ENCODE results near the gene KSR2. TPM values are rescaled to one million over a fixed set of nuclear protein-coding genes. Genes with fewer than 3 reads are reported as not detected.

Gene KSR2
- total RNA-seq, 1 donor = under 0.01 TPM

- Histone ChIP-seq H3K4me1 (ENCODE audit: insufficient read depth, low read length) (no peaks in the 10 kb centered on the region), H2AFZ (ENCODE audit: low read length) (no peak overlapping the region), H3K9me3 (ENCODE audit: low read depth, low read length) (no peaks in the 10 kb centered on the region), H3K4me3 (ENCODE audit: insufficient read depth, low read length) (no peak overlapping the region), H3K79me2 (ENCODE audit: insufficient read depth, low read length) (no peaks in the 10 kb centered on the region), H3K36me3 (ENCODE audit: insufficient read depth, low read length) (no peaks in the 10 kb centered on the region), H4K20me1 (ENCODE audit: insufficient read depth, low read length) (no peaks in the 10 kb centered on the region), H3K4me2 (ENCODE audit: insufficient read depth, low read length) (no peak overlapping the region), H3K27me3 (ENCODE audit: insufficient read depth, low read length) (peaks cover 31% of the 10 kb centered on the region), H3K27ac (ENCODE audit: low read depth, low read length) (no peak overlapping the region)
- peak; percentile 78 for DNase-seq (ENCODE audit: insufficient read length, low spot score, missing footprints)
- TF ChIP-seq CTCF (IDR thresholded peaks at IDR 0.05; ENCODE audit: extremely low read depth, low read depth, low read length) = no peak
Observed at GRCh38 chr12:117970334-117970733, 1.5 kb upstream of the KSR2 start.

DNA sequence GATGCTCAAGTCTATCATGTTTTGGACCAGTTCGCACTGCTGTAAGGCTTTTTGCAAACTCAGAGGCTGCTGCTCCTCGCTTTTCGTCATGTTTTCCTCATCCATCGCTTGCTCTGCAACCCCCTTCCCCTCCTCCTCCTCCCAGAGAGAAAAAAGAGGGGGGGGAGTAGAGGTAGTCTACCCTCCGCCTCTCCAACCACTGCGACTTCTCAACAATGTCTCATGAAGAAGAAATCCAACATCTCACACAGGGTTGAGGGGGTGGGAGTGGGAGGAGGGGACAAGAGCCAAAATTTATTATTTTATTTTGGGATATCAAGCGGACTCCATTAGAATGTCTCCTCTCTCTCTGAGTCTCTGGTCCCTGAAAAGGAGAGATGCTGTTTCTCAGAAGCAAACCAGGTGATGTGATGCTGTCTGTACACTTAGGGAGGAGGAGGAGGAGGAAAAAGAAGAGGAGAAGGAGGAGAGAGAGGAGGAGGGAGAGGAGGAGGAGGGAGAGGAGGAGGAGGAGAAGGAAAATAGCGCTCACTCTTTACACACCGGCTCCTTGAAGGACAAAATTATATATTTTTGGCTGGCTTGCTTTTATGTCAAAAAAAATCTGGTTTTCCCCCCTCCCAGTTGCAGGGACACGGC lies 520 bp downstream of the KSR2 start:
- Histone ChIP-seq H3K27me3 (ENCODE audit: insufficient read depth, low read length) (peaks cover 31% of the 10 kb centered on the region), H3K4me2 (ENCODE audit: insufficient read depth, low read length) (peak overlapping the region; percentile 74), H3K9me3 (ENCODE audit: low read depth, low read length) (no peaks in the 10 kb centered on the region), H2AFZ (ENCODE audit: low read length) (peak overlapping the region; percentile 47), H3K4me3 (ENCODE audit: insufficient read depth, low read length) (peak overlapping the region; percentile 67), H3K36me3 (ENCODE audit: insufficient read depth, low read length) (no peaks in the 10 kb centered on the region), H3K27ac (ENCODE audit: low read depth, low read length) (no peak overlapping the region), H4K20me1 (ENCODE audit: insufficient read depth, low read length) (no peaks in the 10 kb centered on the region), H3K79me2 (ENCODE audit: insufficient read depth, low read length) (no peaks in the 10 kb centered on the region), H3K4me1 (ENCODE audit: insufficient read depth, low read length) (no peaks in the 10 kb centered on the region)
- no peak for DNase-seq (ENCODE audit: insufficient read length, low spot score, missing footprints)
- TF ChIP-seq CTCF (IDR thresholded peaks at IDR 0.05; ENCODE audit: extremely low read depth, low read depth, low read length) = no peak

DNA sequence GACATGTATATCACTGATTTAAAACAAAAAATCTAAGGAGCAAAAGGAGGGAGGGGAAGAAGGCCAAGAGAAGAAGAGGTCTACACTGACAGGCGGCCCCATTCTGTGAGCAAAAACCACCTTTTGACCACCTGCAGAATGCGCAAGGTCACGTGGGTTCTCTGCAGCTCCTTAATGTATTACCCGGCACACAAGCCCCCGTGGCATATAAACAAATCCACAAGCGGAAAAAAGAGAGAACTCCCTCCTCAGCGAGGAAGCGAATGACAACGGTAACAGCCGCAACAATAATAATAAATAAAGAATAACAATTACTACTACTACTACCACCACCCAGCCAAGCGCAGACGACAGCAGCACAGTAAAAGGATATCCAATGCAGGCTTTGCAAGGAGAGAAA lies 1.3 kb downstream of the KSR2 start:
- Histone ChIP-seq H3K4me2 (ENCODE audit: insufficient read depth, low read length) (no peak overlapping the region), H3K36me3 (ENCODE audit: insufficient read depth, low read length) (no peaks in the 10 kb centered on the region), H3K9me3 (ENCODE audit: low read depth, low read length) (no peaks in the 10 kb centered on the region), H3K4me1 (ENCODE audit: insufficient read depth, low read length) (no peaks in the 10 kb centered on the region), H3K79me2 (ENCODE audit: insufficient read depth, low read length) (no peaks in the 10 kb centered on the region), H3K4me3 (ENCODE audit: insufficient read depth, low read length) (no peak overlapping the region), H3K27me3 (ENCODE audit: insufficient read depth, low read length) (peaks cover 31% of the 10 kb centered on the region), H4K20me1 (ENCODE audit: insufficient read depth, low read length) (no peaks in the 10 kb centered on the region), H3K27ac (ENCODE audit: low read depth, low read length) (no peak overlapping the region), H2AFZ (ENCODE audit: low read length) (no peak overlapping the region)
- DNase-seq (ENCODE audit: insufficient read length, low spot score, missing footprints) = no peak
- no peak for TF ChIP-seq CTCF (IDR thresholded peaks at IDR 0.05; ENCODE audit: extremely low read depth, low read depth, low read length)

GRCh38 chr12:117967043-117967442 lies 1.7 kb downstream of the KSR2 start:
- H3K27ac ChIP-seq (ENCODE audit: low read depth, low read length) = no peak overlapping the region
- no peak overlapping the region for H3K4me3 ChIP-seq (ENCODE audit: insufficient read depth, low read length)
- peaks cover 31% of the 10 kb centered on the region for H3K27me3 ChIP-seq (ENCODE audit: insufficient read depth, low read length)
- no peaks in the 10 kb centered on the region for H3K4me1 ChIP-seq (ENCODE audit: insufficient read depth, low read length)
- no peak for DNase-seq (ENCODE audit: insufficient read length, low spot score, missing footprints)
- no peaks in the 10 kb centered on the region for H3K79me2 ChIP-seq (ENCODE audit: insufficient read depth, low read length)
- no peaks in the 10 kb centered on the region for H3K36me3 ChIP-seq (ENCODE audit: insufficient read depth, low read length)
- H2AFZ ChIP-seq (ENCODE audit: low read length) = no peak overlapping the region
- H3K9me3 ChIP-seq (ENCODE audit: low read depth, low read length) = no peaks in the 10 kb centered on the region
- no peak overlapping the region for H3K4me2 ChIP-seq (ENCODE audit: insufficient read depth, low read length)
- H4K20me1 ChIP-seq (ENCODE audit: insufficient read depth, low read length) = no peaks in the 10 kb centered on the region
- TF ChIP-seq CTCF (IDR thresholded peaks at IDR 0.05; ENCODE audit: extremely low read depth, low read depth, low read length) = no peak

Data from osteoblast (primary cell).